COR-L47 (cell line): ENCODE data around the gene SNTB2.
"Not testable (repeated sequence)": the region's sequence is repeated elsewhere in the genome, so short reads cannot be mapped to it uniquely, and the experiment has no call there.

Experiments
- DNase-seq: peaks from one replicate; lab custom pipeline; 2025; lab: John Stamatoyannopoulos, UW

SNTB2 gene

GRCh38 chr16:69186642-69187445 is at the start of gene SNTB2:
Gene SNTB2 (plus strand): TSS chr16:69187164. CDS start chr16:69187167, 3 bp downstream.
- DNase-seq = peak; percentile 83

DNA sequence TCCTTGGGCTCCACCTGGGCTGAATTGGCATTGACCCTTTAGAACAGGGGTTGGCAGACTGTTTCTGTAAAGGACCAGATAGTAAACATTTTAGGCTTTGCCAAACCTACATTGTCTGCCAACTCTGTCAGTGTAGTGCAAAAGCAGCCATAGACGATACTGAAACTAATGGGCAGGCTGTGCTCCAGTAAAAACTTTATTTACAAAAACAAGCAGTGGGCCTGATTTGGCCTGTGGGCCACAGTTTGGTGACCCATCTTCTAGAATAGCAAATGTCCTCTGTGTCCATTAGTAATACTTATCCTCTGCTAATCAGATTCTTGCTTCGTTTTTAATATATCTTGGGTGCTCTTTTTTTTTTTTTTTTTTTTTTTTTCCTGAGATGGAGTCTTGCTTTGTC is 48.4 kb upstream of the SNTB2 start:
- DNase-seq = no peak

- not testable (repeated sequence) for DNase-seq
These were observed 47.5 kb upstream of the SNTB2 start for GRCh38 chr16:69139464-69139863.

GRCh38 chr16:69141014-69141413 is 46.0 kb upstream of the SNTB2 start:
- DNase-seq = no peak

DNA sequence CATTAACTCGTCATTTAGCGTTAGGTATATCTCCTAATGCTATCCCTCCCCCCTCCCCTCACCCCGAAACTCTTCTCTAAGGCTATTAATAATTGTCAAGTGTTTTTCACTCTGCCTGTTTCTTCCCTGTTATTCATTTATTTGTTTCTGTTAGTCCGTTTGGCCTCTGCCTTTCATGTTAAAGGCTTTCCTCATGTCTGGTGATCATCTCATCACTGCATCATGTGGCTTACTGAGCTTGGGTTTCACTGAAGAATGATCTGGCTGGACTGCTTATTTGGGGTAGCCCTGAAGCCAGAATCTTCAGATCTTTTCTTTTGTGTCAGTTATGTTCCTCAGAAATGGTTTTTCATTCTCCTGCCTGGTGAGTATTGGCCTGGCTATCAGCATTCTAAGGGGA is 45.0 kb upstream of the SNTB2 start:
- DNase-seq = no peak

DNA sequence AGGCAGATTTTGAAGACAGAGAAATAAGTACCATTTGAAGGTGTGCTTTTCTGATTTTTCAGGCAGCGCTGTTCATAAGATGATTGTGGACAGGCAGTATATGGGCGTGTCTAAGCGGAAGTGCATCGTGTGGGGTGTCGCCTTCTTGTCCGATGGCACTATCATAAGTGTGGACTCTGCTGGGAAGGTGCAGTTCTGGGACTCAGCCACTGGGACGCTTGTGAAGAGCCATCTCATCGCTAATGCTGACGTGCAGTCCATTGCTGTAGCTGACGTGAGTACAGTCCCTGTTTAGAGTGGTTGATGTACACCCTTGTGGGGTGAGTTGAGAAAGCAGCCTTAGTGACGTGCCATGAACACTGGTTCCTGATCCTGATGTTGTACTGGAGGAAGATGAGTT is 43.8 kb upstream of the SNTB2 start:
- DNase-seq = no peak

GRCh38 chr16:69145658-69146057 is 41.3 kb upstream of the SNTB2 start:
- DNase-seq = no peak

GRCh38 chr16:69149621-69150020 is 37.3 kb upstream of the SNTB2 start:
- not testable (repeated sequence) for DNase-seq

- peak; percentile 68 for DNase-seq
These were observed 36.7 kb upstream of the SNTB2 start for GRCh38 chr16:69150146-69150865.

- DNase-seq = no peak
These were observed 29.8 kb upstream of the SNTB2 start for GRCh38 chr16:69157196-69157595.

- no peak for DNase-seq
These were observed 26.8 kb upstream of the SNTB2 start for GRCh38 chr16:69160192-69160591.

DNA sequence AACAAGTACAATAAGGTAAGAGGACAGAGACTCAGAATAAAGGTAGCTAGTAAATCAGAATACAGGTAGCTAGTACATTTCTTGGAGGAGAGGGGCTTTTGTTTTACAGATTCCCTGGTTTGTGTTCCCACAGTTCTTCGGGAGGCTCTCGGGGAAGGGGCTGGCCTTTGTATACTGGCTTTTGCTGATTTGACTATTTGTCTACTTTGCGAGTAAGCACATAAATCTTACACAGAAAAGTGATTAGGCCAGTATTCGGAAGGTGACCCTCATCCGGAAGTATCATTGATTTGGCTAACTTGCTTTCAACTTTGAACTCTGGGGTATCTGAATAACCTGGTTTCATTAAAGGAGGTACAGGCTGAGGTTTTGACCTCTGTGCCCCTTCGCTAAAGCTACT is 21.4 kb upstream of the SNTB2 start:
- DNase-seq = no peak

DNA sequence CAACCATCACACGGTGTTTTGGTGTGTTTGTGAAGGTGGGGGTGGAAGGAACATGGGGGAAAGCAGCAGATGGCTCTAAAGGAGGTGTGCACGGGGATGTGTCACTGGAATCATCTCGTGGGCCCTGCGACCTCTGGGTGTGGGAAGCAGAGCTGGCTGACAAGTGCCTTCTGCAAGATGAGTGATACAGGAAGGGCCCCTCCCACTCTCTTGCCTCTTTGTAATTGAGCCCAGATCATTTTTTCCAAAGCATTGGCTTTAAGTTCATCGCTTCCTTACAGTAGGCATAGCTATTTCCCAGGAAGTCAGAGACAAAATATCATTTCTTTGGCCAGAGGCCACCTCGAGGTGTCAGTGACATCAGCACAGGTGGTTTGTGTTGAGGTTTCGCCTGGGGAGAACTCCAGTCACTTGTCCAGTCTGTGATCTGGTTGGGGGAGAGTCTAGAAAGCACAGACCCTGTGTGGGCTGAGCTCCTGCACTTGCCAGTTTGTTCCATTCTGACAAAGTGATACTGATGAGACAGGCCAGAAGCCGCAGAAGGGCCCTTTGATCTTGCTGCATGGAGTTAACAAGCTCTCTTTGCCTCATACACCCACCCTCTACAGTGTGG is 20.6 kb upstream of the SNTB2 start:
- DNase-seq = no peak

- DNase-seq = no peak
These were observed 19.7 kb upstream of the SNTB2 start for GRCh38 chr16:69166946-69167930.

- no peak for DNase-seq
These were observed 17.9 kb upstream of the SNTB2 start for GRCh38 chr16:69169051-69169450.

- DNase-seq = no peak
These were observed 17.2 kb upstream of the SNTB2 start for GRCh38 chr16:69169607-69170352.

DNA sequence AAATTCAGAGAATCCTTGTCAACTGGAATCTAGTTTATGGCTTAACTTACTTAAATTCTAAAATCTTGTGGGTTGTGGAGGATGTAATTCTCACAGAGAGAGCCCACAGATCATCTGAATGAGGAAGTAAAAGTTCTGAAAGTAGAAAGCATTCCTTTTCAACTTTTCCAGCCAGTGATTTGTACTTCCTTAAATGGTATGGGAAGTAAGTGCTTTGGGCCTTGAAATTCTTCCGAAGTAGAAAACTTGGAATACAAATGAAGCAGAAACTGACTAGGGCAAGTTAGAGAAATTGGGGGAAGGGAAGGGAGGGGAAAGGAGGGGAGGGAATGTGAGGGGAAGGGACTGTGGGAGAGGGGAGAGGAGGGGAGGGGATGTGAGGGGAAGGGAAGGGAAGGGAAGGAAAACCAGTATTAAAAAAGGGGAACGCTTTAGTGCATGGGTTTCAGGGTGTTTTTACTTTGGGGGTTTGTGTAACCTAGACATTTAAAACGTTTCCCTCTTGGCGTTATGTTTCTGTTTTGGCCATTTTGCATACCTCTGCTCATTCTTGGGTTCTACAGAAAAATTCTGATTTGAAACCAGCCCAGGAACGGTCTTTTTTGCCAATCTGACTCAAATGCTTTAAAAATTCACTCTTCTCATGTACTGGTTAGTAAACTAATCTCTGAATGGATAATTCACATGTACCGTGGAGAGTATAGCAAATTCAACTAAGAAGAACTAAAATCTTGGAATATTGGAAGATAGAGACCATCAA is 15.5 kb upstream of the SNTB2 start:
- DNase-seq = no peak

DNA sequence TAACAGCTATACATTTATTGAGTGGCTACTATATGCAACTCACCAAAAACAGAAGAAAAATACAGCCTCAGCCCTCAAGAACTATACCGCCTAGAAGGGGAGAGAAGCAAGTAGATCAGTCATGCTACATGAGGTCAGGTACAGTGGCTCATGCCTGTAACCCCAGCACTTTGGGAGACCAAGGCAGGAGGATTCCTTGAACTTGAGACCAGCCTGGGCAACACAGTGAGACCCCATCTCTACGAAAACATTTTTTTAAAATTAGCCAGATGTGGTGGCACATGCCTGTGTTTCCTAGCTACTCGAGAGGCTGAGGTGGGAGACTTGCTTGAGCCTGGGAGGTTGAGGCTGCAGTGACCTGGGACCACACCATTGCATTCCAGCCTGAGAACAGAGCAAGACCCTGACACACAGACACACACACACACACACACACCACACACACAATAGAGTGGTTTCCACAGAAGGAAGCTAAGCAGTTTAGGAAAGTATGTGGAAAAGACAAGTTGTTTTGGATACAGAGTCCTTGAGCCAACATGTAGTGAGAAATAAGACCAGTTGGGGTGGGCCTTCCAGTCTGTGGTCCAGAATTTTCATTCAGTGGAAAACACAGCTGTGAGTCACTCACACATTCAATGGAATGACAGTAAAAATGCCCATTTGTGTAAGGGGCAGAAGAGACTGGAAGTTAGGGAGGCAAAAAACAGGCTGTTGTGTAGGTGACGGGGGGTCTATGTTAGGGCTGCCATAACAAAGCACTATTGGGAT is 10.7 kb upstream of the SNTB2 start:
- DNase-seq = no peak

GRCh38 chr16:69179328-69180010 is 7.5 kb upstream of the SNTB2 start:
- DNase-seq = peak; percentile 29
